HepG2 (cell line): ENCODE data around the gene ADGRV1. TPM values are rescaled to one million over a fixed set of nuclear protein-coding genes. Genes with fewer than 3 reads are reported as not detected.

Experiments
- AGO2 ChIP-seq: fragments of 200-400 bp; formaldehyde crosslinking; optimal IDR thresholded peaks from 2 replicates; pipeline ENCODE3; 2017; ENCODE audit warnings: mild to moderate bottlenecking, low read depth, low read length, moderate library complexity
- ASH2L ChIP-seq: fragments of 300-600, 200-600 bp; sonication (generic); IDR thresholded peaks from 2 replicates; pipeline ENCODE4 v1.7.0; 2017; ENCODE audit warnings: low read depth, mild to moderate bottlenecking, moderate library complexity, mixed read lengths, low read length; ENCODE audit not compliant: insufficient read length
- HNF1A ChIP-seq, 2 experiments: sonication (generic) in 1 of 2; formaldehyde crosslinking in 1 of 2; IDR thresholded peaks; 2 replicates each; pipeline versions ENCODE4 v1.4.0 to v1.6.1; 2016 to 2020; ENCODE audit warnings: borderline replicate concordance in 1 of 2, low read depth in 1 of 2, mild to moderate bottlenecking in 1 of 2, missing genetic modification reagents in 1 of 2
- NFYB ChIP-seq: sonication (generic); formaldehyde crosslinking; IDR thresholded peaks from 2 replicates; pipeline ENCODE4 v1.4.0; 2020; ENCODE audit warnings: missing genetic modification reagents
- NR2F6 ChIP-seq, 2 experiments: IDR thresholded peaks; 2 replicates each; pipeline ENCODE4 v1.6.1; 2016; ENCODE audit warnings: antibody characterized with exemption in 1 of 2, mild to moderate bottlenecking in 1 of 2
- PITX1 ChIP-seq: sonication (generic); formaldehyde crosslinking; IDR thresholded peaks from 2 replicates; pipeline ENCODE4 v1.5.1; 2020; ENCODE audit warnings: mild to moderate bottlenecking, missing genetic modification reagents
- POGZ ChIP-seq: sonication (generic); formaldehyde crosslinking; IDR thresholded peaks from 2 replicates; pipeline ENCODE4 v1.4.0; 2020; ENCODE audit warnings: mild to moderate bottlenecking, missing genetic modification reagents
- POLR2AphosphoS5 ChIP-seq: IDR thresholded peaks from 2 replicates; pipeline ENCODE4 v1.6.1; 2012; ENCODE audit warnings: low read depth, low read length
- SAFB2 ChIP-seq: sonication (generic); formaldehyde crosslinking; IDR thresholded peaks from 2 replicates; pipeline ENCODE4 v1.5.1; 2020; ENCODE audit warnings: missing genetic modification reagents, low read depth, mild to moderate bottlenecking, borderline replicate concordance
- ZBTB44 ChIP-seq: sonication (generic); formaldehyde crosslinking; IDR thresholded peaks from 2 replicates; pipeline ENCODE4 v1.4.0; 2020; ENCODE audit warnings: missing genetic modification reagents
- ZHX2 ChIP-seq, 2 experiments: sonication (generic) in 1 of 2; formaldehyde crosslinking in 1 of 2; IDR thresholded peaks; 2 replicates each; pipeline versions ENCODE4 v1.6.1 to v1.9.0; 2014 to 2022; ENCODE audit warnings: antibody characterized with exemption in 1 of 2, borderline replicate concordance in 1 of 2, inconsistent platforms in 1 of 2, low read depth in 1 of 2, missing genetic modification reagents in 1 of 2
- ZNF10 ChIP-seq: sonication (generic); formaldehyde crosslinking; IDR thresholded peaks from 2 replicates; pipeline ENCODE4 v1.4.0; 2020; ENCODE audit warnings: mild to moderate bottlenecking, low read depth, missing genetic modification reagents, borderline replicate concordance
- ZNF230 ChIP-seq: sonication (generic); formaldehyde crosslinking; IDR thresholded peaks from 2 replicates; pipeline ENCODE4 v1.4.0; 2020; ENCODE audit warnings: mild to moderate bottlenecking, missing genetic modification reagents
- ZNF441 ChIP-seq: sonication (generic); formaldehyde crosslinking; IDR thresholded peaks from 2 replicates; pipeline ENCODE4 v1.7.0; 2021; ENCODE audit warnings: missing genetic modification reagents, borderline replicate concordance
- ZNF589 ChIP-seq: sonication (generic); formaldehyde crosslinking; conservative IDR thresholded peaks from 2 replicates; pipeline ENCODE4 v1.8.0; 2022; ENCODE audit warnings: mild to moderate bottlenecking, moderate library complexity, missing genetic modification reagents
- ZNF652 ChIP-seq: IDR thresholded peaks from 2 replicates; pipeline ENCODE4 v1.6.1; 2016; ENCODE audit warnings: low read depth, borderline replicate concordance
- polyA plus RNA-seq, 8 experiments: library from polyadenylated mRNA; depleted of rRNA in 3 of 8; stranded (reverse) in 7 of 8; unstranded in 1 of 8; fragments of >200 nt; fragmentation: Illumina TruSeq in 4 of 8; extraction: Trizol in 4 of 8; gene quantifications; 2 replicates each; pipeline versions ENCODE4 v1.2.1 to v1.2.3, GENCODE V29; 2011 to 2016; ENCODE audit warnings: low read depth in 4 of 8, missing spikeins in 1 of 8, mixed read lengths in 1 of 8; ENCODE audit not compliant: insufficient read depth in 1 of 8
- total RNA-seq, 5 experiments: library from RNA; depleted of rRNA; stranded (reverse); fragments of >200 nt; fragmentation: Illumina TruSeq; extraction: Trizol; gene quantifications; 2 replicates each; pipeline ENCODE4 v1.2.3, GENCODE V29; 2016; ENCODE audit warnings: low read depth in 1 of 5

The ADGRV1 gene
- total and polyA plus RNA-seq, 2 of the 13 experiments (the other 11 are each of a cell fraction or from before 2014, with no cell fraction given) = 1.7 to 3.9 TPM

GRCh38 chr5:90529194-90529938 is 29.2 kb upstream of the ADGRV1 start, which contains the start of gene LYSMD3 (continued):
- TF ChIP-seq ZNF441 (CRISPR knock-in tag) (0 out of 2 replicates have a peak, but pooled peaks have one; percentile 16), ZNF652 (CRISPR knock-in tag) (no peak), AGO2 (peak; percentile 70), ZNF589 (CRISPR knock-in tag) (peak; percentile 72; the same call in 1 of the 2 replicates), SAFB2 (CRISPR knock-in tag) (peak; percentile 72; the same call in 1 of the 2 replicates), NR2F6 (IDR thresholded peaks at IDR 0.05) (no peak), NR2F6 (CRISPR knock-in tag; IDR thresholded peaks at IDR 0.05) (peak; percentile 37; the same call in 1 of the 2 replicates), POGZ (CRISPR knock-in tag) (peak; percentile 97), HNF1A (IDR thresholded peaks at IDR 0.05; ENCODE audit: low read depth) (no peak), HNF1A (CRISPR knock-in tag; IDR thresholded peaks at IDR 0.05; ENCODE audit: borderline replicate concordance) (peak; percentile 81), ZNF230 (peak; percentile 85; the same call in 1 of the 2 replicates), POLR2AphosphoS5 (peak; percentile 88), ZHX2 (IDR thresholded peaks at IDR 0.05; ENCODE audit: low read depth) (peak; percentile 88), ZHX2 (CRISPR knock-in tag; IDR thresholded peaks at IDR 0.05; ENCODE audit: borderline replicate concordance) (no peak), ZBTB44 (no peak), ZNF10 (CRISPR knock-in tag) (no peak), NFYB (CRISPR knock-in tag) (peak; percentile 44; the same call in 1 of the 2 replicates), ASH2L (peak; percentile 92), PITX1 (peak; percentile 71)
